Body of pancreas (tissue), 4 donors: Measurements from ENCODE around the gene C15orf40.

Experiments used
- POLR2A ChIP-seq, 3 donors: fragments of 450-650 bp; IDR thresholded peaks; one replicate each; pipeline ENCODE4 v1.6.1; 2016; ENCODE audit warnings: antibody characterized with exemption in 3 of 3, mild to moderate bottlenecking in 2 of 3
- TF ChIP-seq, protein P1 (sequence below), 7 experiments: fragments of 450-650 bp in 4 of 7; fragments of 200-600 bp in 3 of 7; sonication (generic) in 3 of 7; IDR thresholded peaks; one replicate each; pipeline ENCODE4 v1.5.1; 2016 to 2019; ENCODE audit warnings: antibody characterized with exemption in 7 of 7

DNA sequence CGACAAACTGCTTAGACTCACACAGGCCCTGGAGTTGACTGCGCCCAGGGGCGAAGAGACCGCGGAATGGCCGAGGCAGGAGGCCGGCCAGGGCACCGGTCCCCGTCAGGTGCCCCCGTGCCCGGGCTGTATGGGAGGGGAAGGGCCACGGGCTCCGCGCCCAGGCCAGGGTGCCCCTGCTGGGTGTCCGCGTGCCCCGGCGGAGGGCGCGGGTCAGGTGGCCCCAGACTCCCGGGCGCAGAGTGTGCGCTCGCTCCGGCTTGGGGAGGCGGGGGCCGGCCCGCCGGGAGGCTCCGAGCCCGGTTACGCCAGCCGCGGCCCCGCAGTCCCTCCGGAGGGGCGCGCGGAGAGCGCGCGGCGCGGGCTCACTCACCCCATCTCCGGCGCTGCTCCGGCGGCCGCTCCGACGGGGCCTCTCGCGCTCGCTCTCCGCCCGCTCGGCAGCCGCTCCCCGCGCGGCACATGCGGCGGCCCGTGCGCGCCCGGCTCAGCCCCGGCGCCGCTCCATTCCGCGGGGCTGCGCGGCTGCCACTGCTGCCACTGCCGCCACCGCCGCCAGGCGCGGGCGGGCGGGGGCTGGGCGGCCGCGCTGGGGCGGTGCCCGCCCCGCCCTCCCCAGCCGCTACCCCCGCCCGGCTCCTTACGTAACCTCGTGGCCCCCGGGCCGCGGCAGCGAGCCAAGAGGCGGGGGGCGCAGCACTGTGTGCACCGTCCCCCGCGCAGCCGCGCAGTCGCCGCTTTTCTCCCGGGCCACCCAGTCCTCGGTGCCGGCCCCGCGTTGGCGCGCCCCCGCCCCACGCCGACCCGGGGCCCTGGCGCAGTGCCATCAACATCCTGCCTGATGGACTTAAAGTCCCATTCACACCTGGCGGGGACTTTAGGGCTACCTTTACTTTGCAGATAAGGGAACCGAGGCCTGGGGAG, 59.0 kb downstream of the C15orf40 start, which contains the start of gene HOMER2:
- TF ChIP-seq, protein P1, sequence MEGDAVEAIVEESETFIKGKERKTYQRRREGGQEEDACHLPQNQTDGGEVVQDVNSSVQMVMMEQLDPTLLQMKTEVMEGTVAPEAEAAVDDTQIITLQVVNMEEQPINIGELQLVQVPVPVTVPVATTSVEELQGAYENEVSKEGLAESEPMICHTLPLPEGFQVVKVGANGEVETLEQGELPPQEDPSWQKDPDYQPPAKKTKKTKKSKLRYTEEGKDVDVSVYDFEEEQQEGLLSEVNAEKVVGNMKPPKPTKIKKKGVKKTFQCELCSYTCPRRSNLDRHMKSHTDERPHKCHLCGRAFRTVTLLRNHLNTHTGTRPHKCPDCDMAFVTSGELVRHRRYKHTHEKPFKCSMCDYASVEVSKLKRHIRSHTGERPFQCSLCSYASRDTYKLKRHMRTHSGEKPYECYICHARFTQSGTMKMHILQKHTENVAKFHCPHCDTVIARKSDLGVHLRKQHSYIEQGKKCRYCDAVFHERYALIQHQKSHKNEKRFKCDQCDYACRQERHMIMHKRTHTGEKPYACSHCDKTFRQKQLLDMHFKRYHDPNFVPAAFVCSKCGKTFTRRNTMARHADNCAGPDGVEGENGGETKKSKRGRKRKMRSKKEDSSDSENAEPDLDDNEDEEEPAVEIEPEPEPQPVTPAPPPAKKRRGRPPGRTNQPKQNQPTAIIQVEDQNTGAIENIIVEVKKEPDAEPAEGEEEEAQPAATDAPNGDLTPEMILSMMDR (IDR thresholded peaks at IDR 0.05), result peak in 2 of 7 experiments; percentile 40 to 47
- TF ChIP-seq POLR2A (IDR thresholded peaks at IDR 0.05), result peak; percentile 14 to 50 (median 30)
